ENCODE results near the gene CCDC201.
"Not testable (repeated sequence)": the region's sequence is repeated elsewhere in the genome, so short reads cannot be mapped to it uniquely, and the experiment has no call there.

CCDC201 gene

GRCh38 chr7:45817913-45818312 is 55.0 kb downstream of the CCDC201 start:
- DNase-seq = not testable (repeated sequence)

- not testable (repeated sequence) for DNase-seq
These were observed 55.9 kb downstream of the CCDC201 start for GRCh38 chr7:45817016-45817415.

GRCh38 chr7:45814216-45815118 is 58.4 kb downstream of the CCDC201 start:
- not testable (repeated sequence) for DNase-seq

GRCh38 chr7:45813771-45814170 is 59.1 kb downstream of the CCDC201 start:
- DNase-seq = not testable (repeated sequence)

GRCh38 chr7:45812946-45813345 is 59.9 kb downstream of the CCDC201 start:
- DNase-seq = no peak

- peak in 1 of 56 donors; percentile 2 for DNase-seq
These were observed 61.1 kb downstream of the CCDC201 start for GRCh38 chr7:45811652-45812234.

- DNase-seq = not testable (repeated sequence)
These were observed 62.4 kb downstream of the CCDC201 start for GRCh38 chr7:45810451-45811005.

Measured in nucleus accumbens (tissue), 56 donors.